H1 (cell line): Measurements from ENCODE around the gene MORF4L1. TPM values are rescaled to one million over a fixed set of nuclear protein-coding genes. Genes with fewer than 3 reads are reported as not detected.

Experiments used
- CTCF ChIA-PET: fragments of 300-600 bp; sonication (Branson Sonifier 250); formaldehyde crosslinking; loops from one replicate; lab custom pipeline; 2021; ENCODE audit not compliant: partially characterized antibody; lab: Charles Lee
- POLR2A ChIA-PET: fragments of 300-600 bp; sonication (Branson Sonifier 250); formaldehyde crosslinking; loops from one replicate; lab custom pipeline; 2021; ENCODE audit warnings: inconsistent platforms; ENCODE audit not compliant: partially characterized antibody; lab: Charles Lee
- DNase-seq, 2 experiments: peaks; one replicate each; pipeline versions ENCODE4 v3.0.0 to v3.0.0-alpha.2; 2010 to 2022; ENCODE audit warnings: low spot score in 2 of 2, low read depth in 1 of 2, mixed read lengths in 1 of 2
- FAIRE-seq: peaks from 2 replicates; lab custom pipeline; 2011; peaks lifted over from hg19 to GRCh38; lab: Jason Lieb, UNC
- H2AFZ ChIP-seq: 2 replicates; pipeline ENCODE4 v1.8.1; 2012; ENCODE audit warnings: low read length, inconsistent platforms
- H2AK5ac ChIP-seq: 2 replicates; pipeline ENCODE4 v1.6.1; 2013; ENCODE audit warnings: low read depth, low read length
- H2BK120ac ChIP-seq: replicated peaks from 2 replicates; pipeline ENCODE3; 2013; ENCODE audit warnings: low read depth, low read length, inconsistent platforms
- H2BK12ac ChIP-seq: 2 replicates; pipeline ENCODE4 v1.6.1; 2013; ENCODE audit warnings: low read depth, low read length
- H2BK15ac ChIP-seq: 2 replicates; pipeline ENCODE4 v1.6.1; 2013; ENCODE audit warnings: low read length
- H2BK20ac ChIP-seq: 2 replicates; pipeline ENCODE4 v1.6.1; 2013; ENCODE audit warnings: low read length
- H2BK5ac ChIP-seq: 2 replicates; pipeline ENCODE4 v1.6.1; 2013; ENCODE audit warnings: low read depth, low read length
- H3K14ac ChIP-seq: 2 replicates; pipeline ENCODE4 v1.6.1; 2013; ENCODE audit warnings: inconsistent platforms; ENCODE audit not compliant: insufficient read length
- H3K18ac ChIP-seq: 2 replicates; pipeline ENCODE4 v1.6.1; 2013; ENCODE audit warnings: low read length; ENCODE audit errors: extremely low read depth
- H3K23ac ChIP-seq: 2 replicates; pipeline ENCODE4 v1.6.1; 2013; ENCODE audit warnings: inconsistent platforms; ENCODE audit not compliant: insufficient read length
- H3K23me2 ChIP-seq: 2 replicates; pipeline ENCODE4 v1.6.1; 2013; ENCODE audit warnings: low read depth, low read length
- H3K27ac ChIP-seq: 2 replicates; pipeline ENCODE4 v1.6.1; 2011; ENCODE audit warnings: low read depth, low read length, inconsistent platforms
- H3K27me3 ChIP-seq, 4 experiments: replicated peaks in 1 of 4; 1 replicate in 1 of 4; 2 replicates in 3 of 4; pipeline versions ENCODE4 v1.6.1 to v1.8.1; 2011 to 2013; ENCODE audit warnings: low read length in 3 of 4, mild to moderate bottlenecking in 3 of 4, inconsistent platforms in 2 of 4, mixed read lengths in 2 of 4, moderate library complexity in 1 of 4; ENCODE audit not compliant: control insufficient read depth in 3 of 4, insufficient read depth in 3 of 4; ENCODE audit errors: extremely low read depth in 1 of 4
- H3K36me3 ChIP-seq, 4 experiments: 2 replicates each; pipeline versions ENCODE4 v1.6.1 to v1.8.1; 2011 to 2013; ENCODE audit warnings: mild to moderate bottlenecking in 4 of 4, low read length in 3 of 4, moderate library complexity in 2 of 4, control low read depth in 1 of 4, inconsistent platforms in 1 of 4; ENCODE audit not compliant: insufficient read depth in 4 of 4, control insufficient read depth in 2 of 4
- H3K4ac ChIP-seq: replicated peaks from 2 replicates; pipeline ENCODE3; 2013; ENCODE audit warnings: low read length, low read depth, mixed read lengths, inconsistent platforms; ENCODE audit not compliant: insufficient read length
- H3K4me1 ChIP-seq, 4 experiments: replicated peaks in 1 of 4; 1 replicate in 1 of 4; 2 replicates in 3 of 4; pipeline versions ENCODE4 v1.6.1 to v1.8.1; 2011 to 2013; ENCODE audit warnings: low read length in 3 of 4, inconsistent platforms in 2 of 4, mixed read lengths in 1 of 4; ENCODE audit not compliant: insufficient read depth in 4 of 4, control insufficient read depth in 3 of 4
- H3K4me2 ChIP-seq, 2 experiments: 2 replicates each; pipeline versions ENCODE4 v1.6.1 to v1.8.1; 2011 to 2013; ENCODE audit warnings: low read depth in 2 of 2, low read length in 2 of 2, control low read depth in 1 of 2, inconsistent platforms in 1 of 2, mild to moderate bottlenecking in 1 of 2; ENCODE audit not compliant: insufficient read depth in 1 of 2
- H3K4me3 ChIP-seq, 4 experiments: fragments of 200-600, 300-600 bp in 1 of 4; sonication (generic), shearing (Covaris generic), sonication (Bioruptor Twin) in 1 of 4; 2 replicates each; pipeline versions ENCODE4 v1.5.1 to v1.8.1; 2011 to 2016; ENCODE audit warnings: low read length in 4 of 4, low read depth in 3 of 4, control low read depth in 2 of 4, inconsistent platforms in 2 of 4, mild to moderate bottlenecking in 2 of 4, mixed read lengths in 1 of 4, moderate library complexity in 1 of 4; ENCODE audit not compliant: insufficient read depth in 2 of 4; ENCODE audit errors: extremely low read depth in 1 of 4
- H3K56ac ChIP-seq: replicated peaks from 2 replicates; pipeline ENCODE3; 2013; ENCODE audit warnings: low read depth, mild to moderate bottlenecking, mixed read lengths, low read length, inconsistent platforms; ENCODE audit not compliant: insufficient read length
- H3K79me1 ChIP-seq: 2 replicates; pipeline ENCODE4 v1.6.1; 2013; ENCODE audit warnings: low read depth, low read length, control low read depth
- H3K79me2 ChIP-seq, 2 experiments: 2 replicates each; pipeline versions ENCODE4 v1.6.1 to v1.8.1; 2012 to 2013; ENCODE audit warnings: low read length in 2 of 2, mild to moderate bottlenecking in 2 of 2, inconsistent platforms in 1 of 2; ENCODE audit not compliant: insufficient read depth in 2 of 2, control insufficient read depth in 1 of 2
- H3K9ac ChIP-seq, 4 experiments: replicated peaks in 1 of 4; 1 replicate in 1 of 4; 2 replicates in 3 of 4; pipeline versions ENCODE4 v1.6.1 to v1.8.1; 2011 to 2013; ENCODE audit warnings: low read depth in 3 of 4, low read length in 3 of 4, control low read depth in 2 of 4, mild to moderate bottlenecking in 2 of 4, moderate library complexity in 2 of 4, inconsistent platforms in 1 of 4; ENCODE audit errors: extremely low read depth in 1 of 4
- H3K9me3 ChIP-seq, 2 experiments: 2 replicates each; pipeline versions ENCODE4 v1.6.1 to v1.8.1; 2012 to 2013; ENCODE audit warnings: mild to moderate bottlenecking in 2 of 2, moderate library complexity in 2 of 2, control low read depth in 1 of 2, inconsistent platforms in 1 of 2, low read depth in 1 of 2, low read length in 1 of 2, mixed read lengths in 1 of 2; ENCODE audit not compliant: insufficient read depth in 2 of 2
- H4K20me1 ChIP-seq, 2 experiments: replicated peaks in 1 of 2; 2 replicates each; pipeline versions ENCODE3 to v1.8.1; 2011 to 2013; ENCODE audit warnings: inconsistent platforms in 2 of 2, low read length in 2 of 2, mild to moderate bottlenecking in 1 of 2; ENCODE audit not compliant: insufficient read depth in 2 of 2, control insufficient read depth in 1 of 2
- H4K5ac ChIP-seq: 2 replicates; pipeline ENCODE4 v1.6.1; 2013; ENCODE audit warnings: low read length, low read depth, mixed read lengths, inconsistent platforms; ENCODE audit not compliant: insufficient read length
- H4K8ac ChIP-seq: 2 replicates; pipeline ENCODE4 v1.8.0; 2013; ENCODE audit warnings: mild to moderate bottlenecking, moderate library complexity, low read length, inconsistent platforms; ENCODE audit not compliant: insufficient read depth; ENCODE audit errors: extremely low read depth
- H4K91ac ChIP-seq: replicated peaks from 2 replicates; pipeline ENCODE3; 2013; ENCODE audit warnings: low read length, mixed read lengths, inconsistent platforms; ENCODE audit not compliant: insufficient read length
- GABPA ChIP-seq: IDR thresholded peaks from 2 replicates; pipeline ENCODE4 v1.6.1; 2011; ENCODE audit warnings: mild to moderate bottlenecking, low read length, moderate library complexity, borderline replicate concordance; ENCODE audit not compliant: insufficient read depth
- GTF2F1 ChIP-seq: IDR thresholded peaks from 2 replicates; pipeline ENCODE4 v1.6.1; 2012; ENCODE audit warnings: low read depth, low read length, improper control_type of control experiment, borderline replicate concordance
- WGBS, 2 experiments: shearing (Covaris generic) in 1 of 2; methylation state at CpG; one replicate each; pipeline versions ENCODE4 v1.1.6 to v1.1.7; 2013 to 2015; ENCODE audit warnings: low lambda C conversion rate in 2 of 2, mixed read lengths in 2 of 2, inconsistent platforms in 1 of 2, low coverage in 1 of 2, missing lambda C conversion rate in 1 of 2; ENCODE audit not compliant: insufficient replicate concordance in 2 of 2, insufficient coverage in 1 of 2, insufficient read length in 1 of 2; ENCODE audit errors: extremely low coverage in 1 of 2, missing lambda C conversion rate in 1 of 2; 5-methylcytosine and 5-hydroxymethylcytosine counted together
- polyA plus RNA-seq, 7 experiments: library from polyadenylated mRNA; depleted of rRNA in 3 of 7; stranded (reverse) in 5 of 7; unstranded in 2 of 7; fragments of >200 nt in 5 of 7; fragments of 200-250 nt in 2 of 7; gene quantifications; 1 replicate in 5 of 7; 2 replicates in 1 of 7; 4 replicates in 1 of 7; pipeline versions ENCODE4 v1.2.1 to v1.2.3, GENCODE V29; 2011 to 2013; ENCODE audit warnings: missing spikeins in 2 of 7, mixed read lengths in 2 of 7
- total RNA-seq: library from RNA; stranded (reverse); fragmentation: NEBNext Ultra II Directional; extraction: Animal tissue kit (Norgen Biotek cat#: 25700); gene quantifications from 2 replicates; pipeline ENCODE4 v1.2.1, GENCODE V29; 2021

MORF4L1 gene
- total and polyA plus RNA-seq, 2 of the 8 experiments (the other 6 are each of a cell fraction or from before 2014, with no cell fraction given) = 260 to 533 TPM

DNA sequence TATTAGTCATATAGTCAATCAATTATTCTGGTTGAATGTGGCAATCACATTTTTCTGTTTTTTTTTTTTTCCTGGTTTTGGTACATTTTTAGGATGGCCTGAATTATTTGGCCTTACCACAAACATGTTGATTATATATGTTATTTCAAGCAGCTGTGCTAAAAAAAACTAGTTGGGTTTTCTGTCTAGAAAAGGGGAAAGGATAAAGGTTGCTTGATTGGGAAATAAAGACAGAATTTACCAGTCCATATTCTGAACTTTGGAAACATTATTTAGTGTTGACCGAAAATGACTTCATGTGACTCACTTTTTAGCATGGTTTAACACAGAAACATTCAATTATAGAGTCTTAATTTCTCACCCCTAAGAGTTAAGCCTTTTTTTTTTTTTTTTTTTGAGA is 8.1 kb downstream of the MORF4L1 start:
- peaks cover 6 to 61% (median 25%) of the 10 kb centered on the region in 4 experiments for H3K36me3 ChIP-seq
- H3K4me2 ChIP-seq = no peak overlapping the region
- no peak overlapping the region for H3K56ac ChIP-seq
- FAIRE-seq = no peak
- H3K14ac ChIP-seq = no peak overlapping the region
- peaks cover 61 to 100% of the 10 kb centered on the region in 2 experiments for H3K79me2 ChIP-seq
- H4K8ac ChIP-seq = no peak overlapping the region
- H2BK12ac ChIP-seq = no peak overlapping the region
- no peaks in the 10 kb centered on the region for H3K79me1 ChIP-seq
- 91% methylated on average over 1 of the region's 1 CpG; no CpG with 5 or more reads in 1 of the 2 experiments for WGBS, 2 experiments
- H2AFZ ChIP-seq = no peak overlapping the region
- no peak overlapping the region for H2BK5ac ChIP-seq
- H2BK120ac ChIP-seq = no peak overlapping the region
- no peaks in the 10 kb centered on the region for H3K9me3 ChIP-seq
- H4K5ac ChIP-seq = no peak overlapping the region
- H2AK5ac ChIP-seq = no peak overlapping the region
- no peak overlapping the region for H3K18ac ChIP-seq
- no peak overlapping the region for H3K27ac ChIP-seq
- no peak overlapping the region for H3K23ac ChIP-seq
- no peak overlapping the region for H3K4ac ChIP-seq
- H4K20me1 ChIP-seq = peaks cover 28 to 48% of the 10 kb centered on the region in 2 experiments
- H4K91ac ChIP-seq = no peak overlapping the region
- no peak for DNase-seq
- no peaks in the 10 kb centered on the region for H3K23me2 ChIP-seq
- no peak overlapping the region for H3K9ac ChIP-seq
- H2BK15ac ChIP-seq = no peak overlapping the region
- POLR2A ChIA-PET = interaction anchor here (1.1 to 2.3 kb wide), 5 partner anchors 8 to 21 kb away, joined by 3 to 14 read pairs (median 3); partner anchors contain the start of gene MORF4L1
- H3K4me1 ChIP-seq = peaks cover 1 to 8% (median 6%) of the 10 kb centered on the region in 4 experiments; a peak in 3 of 7 replicates
- H3K27me3 ChIP-seq = no peaks in the 10 kb centered on the region
- no peak overlapping the region for H2BK20ac ChIP-seq
- H3K4me3 ChIP-seq = no peak overlapping the region
- CTCF ChIA-PET = interaction anchor here (1.2 to 1.8 kb wide), 3 partner anchors 11 to 71 kb away, joined by 4 to 5 read pairs (median 4); no protein-coding TSS in a partner anchor
- TF ChIP-seq GTF2F1 = no peak
- TF ChIP-seq GABPA = no peak
